ENCODE data around the gene ARMC8.
A peak's percentile ranks its signal among the peaks of the same experiment; 100 is the strongest.

ARMC8 gene

DNA sequence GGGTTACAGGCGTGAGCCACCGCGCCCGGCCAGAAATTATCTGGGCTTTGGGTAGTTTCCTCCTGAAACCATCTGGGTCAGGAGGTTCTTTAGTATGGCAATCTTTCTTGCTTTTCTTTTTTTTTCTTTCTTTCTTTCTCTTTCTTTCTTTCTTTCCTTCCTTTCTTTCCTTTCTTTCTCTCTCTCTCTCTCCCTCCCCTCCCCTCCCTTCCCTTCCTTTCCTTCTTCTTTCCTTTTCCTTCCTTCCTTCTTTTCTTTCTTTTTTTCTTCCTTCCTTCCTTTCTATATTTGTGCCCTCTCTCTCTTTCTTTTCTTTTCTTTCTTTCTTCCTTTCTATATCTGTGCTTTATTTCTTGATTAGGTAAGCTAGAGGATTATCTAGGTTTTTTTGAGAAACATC lies 29.4 kb upstream of the ARMC8 start:
- TF ChIP-seq, protein P1, sequence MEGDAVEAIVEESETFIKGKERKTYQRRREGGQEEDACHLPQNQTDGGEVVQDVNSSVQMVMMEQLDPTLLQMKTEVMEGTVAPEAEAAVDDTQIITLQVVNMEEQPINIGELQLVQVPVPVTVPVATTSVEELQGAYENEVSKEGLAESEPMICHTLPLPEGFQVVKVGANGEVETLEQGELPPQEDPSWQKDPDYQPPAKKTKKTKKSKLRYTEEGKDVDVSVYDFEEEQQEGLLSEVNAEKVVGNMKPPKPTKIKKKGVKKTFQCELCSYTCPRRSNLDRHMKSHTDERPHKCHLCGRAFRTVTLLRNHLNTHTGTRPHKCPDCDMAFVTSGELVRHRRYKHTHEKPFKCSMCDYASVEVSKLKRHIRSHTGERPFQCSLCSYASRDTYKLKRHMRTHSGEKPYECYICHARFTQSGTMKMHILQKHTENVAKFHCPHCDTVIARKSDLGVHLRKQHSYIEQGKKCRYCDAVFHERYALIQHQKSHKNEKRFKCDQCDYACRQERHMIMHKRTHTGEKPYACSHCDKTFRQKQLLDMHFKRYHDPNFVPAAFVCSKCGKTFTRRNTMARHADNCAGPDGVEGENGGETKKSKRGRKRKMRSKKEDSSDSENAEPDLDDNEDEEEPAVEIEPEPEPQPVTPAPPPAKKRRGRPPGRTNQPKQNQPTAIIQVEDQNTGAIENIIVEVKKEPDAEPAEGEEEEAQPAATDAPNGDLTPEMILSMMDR (conservative IDR thresholded peaks at IDR 0.05; ENCODE audit: low read depth, low read length), result no peak
- H3K4me3 ChIP-seq (ENCODE audit: low read depth, low read length), result no peak overlapping the region
- no peak for DNase-seq (ENCODE audit: low read depth)

DNA sequence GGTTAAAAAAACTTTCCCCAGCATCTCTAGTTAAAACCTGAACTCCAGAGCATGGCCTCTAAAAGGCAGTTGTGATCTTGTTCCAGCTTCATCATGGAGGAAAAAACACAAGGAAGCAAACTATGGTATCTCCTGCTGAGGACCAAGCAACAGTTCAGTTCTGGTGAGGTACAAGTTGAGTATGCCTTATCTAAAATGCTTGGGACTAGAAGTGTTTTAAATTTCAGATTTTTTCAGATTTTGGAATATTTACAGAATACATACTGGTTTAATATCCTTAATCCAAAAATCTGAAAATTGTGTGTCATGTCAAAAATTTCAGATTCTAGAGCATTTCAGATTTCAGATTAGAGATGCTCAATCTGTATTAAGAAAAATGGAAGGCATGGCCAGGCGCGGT lies 22.0 kb upstream of the ARMC8 start:
- no peak for DNase-seq (ENCODE audit: low read depth)
- TF ChIP-seq, protein P1 (conservative IDR thresholded peaks at IDR 0.05; ENCODE audit: low read depth, low read length), result no peak

DNA sequence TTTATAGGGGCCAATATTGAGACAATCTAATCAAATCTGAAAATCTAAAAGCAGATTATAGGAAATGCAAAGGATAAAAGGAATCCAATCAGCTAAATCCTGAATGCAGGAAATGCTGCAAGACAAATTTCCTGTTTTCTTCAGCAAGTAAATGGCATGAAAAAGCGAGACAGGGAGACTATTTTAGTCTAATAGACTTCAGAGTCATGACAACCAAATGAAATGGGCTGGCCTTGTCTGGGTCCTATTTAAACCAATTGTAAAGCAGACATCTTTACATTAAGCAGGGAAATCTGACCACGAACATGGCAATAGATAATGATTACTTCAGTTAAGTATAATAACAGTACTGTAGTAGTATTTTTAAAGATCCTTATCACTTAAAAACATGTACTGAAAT lies 14.5 kb upstream of the ARMC8 start:
- no peak for DNase-seq (ENCODE audit: low read depth)
- no peak overlapping the region for H3K4me3 ChIP-seq (ENCODE audit: low read depth, low read length)
- TF ChIP-seq, protein P1 (conservative IDR thresholded peaks at IDR 0.05; ENCODE audit: low read depth, low read length), result no peak

More for the DNA sequence above, 22.0 kb upstream of the ARMC8 start:
- no peak overlapping the region for H3K4me3 ChIP-seq (ENCODE audit: low read depth, low read length)

DNA sequence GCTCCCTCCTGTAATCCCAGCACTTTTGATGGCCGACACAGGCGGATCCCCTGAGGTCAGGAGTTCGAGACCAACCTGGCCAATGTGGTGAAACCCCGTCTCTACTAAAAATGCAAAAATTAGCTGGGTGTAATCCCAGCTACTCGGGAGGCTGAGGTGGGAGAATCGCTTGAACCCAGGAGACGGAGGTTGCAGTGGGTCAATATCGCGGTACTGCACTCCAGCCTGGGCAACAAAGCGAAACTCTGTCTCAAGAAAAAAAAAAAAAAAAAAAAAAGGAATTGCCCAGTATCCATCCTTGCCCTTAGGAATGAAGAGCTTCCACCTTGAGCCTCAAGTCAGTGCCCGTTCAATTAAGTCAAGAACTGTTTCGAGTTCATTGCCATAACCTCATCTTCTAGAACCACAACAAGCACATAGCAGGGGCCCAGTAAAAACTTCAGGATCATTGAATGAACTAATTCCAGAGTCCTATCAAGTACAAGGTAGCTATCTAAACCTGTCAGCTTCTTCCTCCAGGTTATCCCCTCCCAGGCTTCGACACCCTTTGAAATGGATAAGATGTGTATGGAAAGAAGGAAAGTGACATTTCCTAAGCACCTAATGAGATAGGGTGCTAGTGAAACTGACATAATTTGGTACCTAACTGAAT lies 13.2 kb upstream of the ARMC8 start:
- H3K4me3 ChIP-seq (ENCODE audit: low read depth, low read length), result peak overlapping the region; percentile 91
- peak; percentile 10 for DNase-seq (ENCODE audit: low read depth)
- TF ChIP-seq, protein P1 (conservative IDR thresholded peaks at IDR 0.05; ENCODE audit: low read depth, low read length), result no peak

DNA sequence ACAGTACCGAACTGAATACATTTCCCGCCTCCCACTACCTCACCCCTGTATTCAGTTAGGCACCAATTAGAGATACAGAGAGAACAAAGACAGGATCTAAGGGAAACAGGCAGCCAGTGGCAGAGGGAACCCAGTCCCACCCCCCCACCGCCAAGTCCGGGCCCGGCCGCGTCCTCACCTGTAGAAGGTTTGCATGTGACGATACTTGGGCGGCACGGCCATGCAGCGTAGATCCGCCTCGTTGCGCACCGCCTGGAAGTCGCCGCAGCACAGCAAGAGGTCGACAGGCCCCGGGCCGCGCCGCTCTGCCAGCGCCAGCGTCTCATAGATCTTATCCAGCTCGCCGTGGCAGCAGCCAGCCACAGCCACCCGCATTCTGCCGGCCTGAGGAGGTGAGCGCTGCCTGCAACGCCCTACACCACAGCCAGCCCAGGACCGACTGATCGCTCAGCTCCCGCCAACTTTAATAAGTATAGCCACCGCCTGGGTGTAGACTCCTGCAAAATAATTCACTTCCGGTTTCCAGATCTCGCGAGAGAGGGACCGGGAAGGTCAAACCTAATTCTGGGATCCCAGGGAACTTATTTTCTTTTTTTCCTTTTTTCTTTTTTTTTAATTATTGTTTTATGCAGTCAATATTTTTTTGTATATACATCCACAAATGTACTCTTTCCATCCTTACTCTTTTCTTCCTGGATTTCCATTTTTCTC lies 12.5 kb upstream of the ARMC8 start, which contains the start of gene DBR1:
Gene DBR1, minus strand, starts transcription at position 501 of the 711 bp plus-strand sequence. Its CDS starts 126 bp downstream, at position 375.
- TF ChIP-seq, protein P1 (conservative IDR thresholded peaks at IDR 0.05; ENCODE audit: low read depth, low read length), result no peak
- H3K4me3 ChIP-seq (ENCODE audit: low read depth, low read length), result peak within 1 kb of the TSS; percentile 91
- DNase-seq (ENCODE audit: low read depth), result peak; percentile 85

DNA sequence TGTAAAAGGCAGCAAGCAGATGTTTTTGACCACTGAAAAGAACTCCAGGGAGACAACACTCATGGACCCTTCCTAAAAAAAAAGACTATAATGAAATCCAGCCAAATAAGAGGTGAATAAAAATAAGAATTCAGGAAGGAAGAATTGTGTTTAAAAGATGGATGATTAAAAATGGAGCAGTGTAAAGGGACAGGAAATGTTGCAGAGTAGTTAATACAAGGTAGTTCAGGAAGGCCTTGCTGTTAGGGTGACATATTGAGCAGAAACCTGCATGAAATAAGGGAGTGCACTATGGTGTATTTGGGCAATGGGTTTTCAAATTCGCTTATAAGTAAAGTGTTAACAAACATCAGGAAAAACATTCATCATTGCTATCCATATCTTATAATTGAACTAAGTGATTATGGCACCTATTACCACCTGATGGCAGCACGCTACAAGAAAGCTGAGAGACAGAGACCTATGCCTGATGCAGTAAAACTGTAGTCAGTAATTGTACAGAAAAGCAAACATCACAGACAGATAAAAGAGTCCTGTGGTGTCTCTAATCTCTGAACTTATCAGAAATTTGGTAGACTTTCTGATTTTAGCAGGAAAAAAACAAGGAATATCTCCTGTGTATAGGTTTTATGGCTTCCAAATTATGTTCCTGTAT lies 6.6 kb upstream of the ARMC8 start:
- TF ChIP-seq, protein P1 (conservative IDR thresholded peaks at IDR 0.05; ENCODE audit: low read depth, low read length), result peak; percentile 69
- H3K4me3 ChIP-seq (ENCODE audit: low read depth, low read length), result no peak overlapping the region
- DNase-seq (ENCODE audit: low read depth), result peak; percentile 82
